Peyer's patch (tissue), 4 donors: Measurements from ENCODE around the gene RBPJ.

Experiments
- POLR2A ChIP-seq, 2 donors: fragments of 450-650 bp; IDR thresholded peaks; one replicate each; pipeline ENCODE4 v1.5.1; 2017; ENCODE audit warnings: antibody characterized with exemption in 2 of 2, mild to moderate bottlenecking in 2 of 2, moderate library complexity in 2 of 2
- TF ChIP-seq, protein P1 (sequence below), 6 experiments: fragments of 450-650 bp in 4 of 6; fragments of 200-600 bp in 2 of 6; sonication (generic) in 1 of 6; IDR thresholded peaks; one replicate each; pipeline ENCODE4 v1.5.1; 2017 to 2019; ENCODE audit warnings: antibody characterized with exemption in 6 of 6, mild to moderate bottlenecking in 3 of 6, moderate library complexity in 1 of 6

- TF ChIP-seq, protein P1, sequence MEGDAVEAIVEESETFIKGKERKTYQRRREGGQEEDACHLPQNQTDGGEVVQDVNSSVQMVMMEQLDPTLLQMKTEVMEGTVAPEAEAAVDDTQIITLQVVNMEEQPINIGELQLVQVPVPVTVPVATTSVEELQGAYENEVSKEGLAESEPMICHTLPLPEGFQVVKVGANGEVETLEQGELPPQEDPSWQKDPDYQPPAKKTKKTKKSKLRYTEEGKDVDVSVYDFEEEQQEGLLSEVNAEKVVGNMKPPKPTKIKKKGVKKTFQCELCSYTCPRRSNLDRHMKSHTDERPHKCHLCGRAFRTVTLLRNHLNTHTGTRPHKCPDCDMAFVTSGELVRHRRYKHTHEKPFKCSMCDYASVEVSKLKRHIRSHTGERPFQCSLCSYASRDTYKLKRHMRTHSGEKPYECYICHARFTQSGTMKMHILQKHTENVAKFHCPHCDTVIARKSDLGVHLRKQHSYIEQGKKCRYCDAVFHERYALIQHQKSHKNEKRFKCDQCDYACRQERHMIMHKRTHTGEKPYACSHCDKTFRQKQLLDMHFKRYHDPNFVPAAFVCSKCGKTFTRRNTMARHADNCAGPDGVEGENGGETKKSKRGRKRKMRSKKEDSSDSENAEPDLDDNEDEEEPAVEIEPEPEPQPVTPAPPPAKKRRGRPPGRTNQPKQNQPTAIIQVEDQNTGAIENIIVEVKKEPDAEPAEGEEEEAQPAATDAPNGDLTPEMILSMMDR (IDR thresholded peaks at IDR 0.05), result no peak
- no peak for TF ChIP-seq POLR2A (IDR thresholded peaks at IDR 0.05)
These were observed 17.8 kb upstream of the RBPJ start for GRCh38 chr4:26303008-26303407.
